ENCODE results near the gene EIPR1.

The EIPR1 gene

GRCh38 chr2:3210257-3210656 lies 167.4 kb downstream of the EIPR1 start (continued):
- TF ChIP-seq, protein P1, sequence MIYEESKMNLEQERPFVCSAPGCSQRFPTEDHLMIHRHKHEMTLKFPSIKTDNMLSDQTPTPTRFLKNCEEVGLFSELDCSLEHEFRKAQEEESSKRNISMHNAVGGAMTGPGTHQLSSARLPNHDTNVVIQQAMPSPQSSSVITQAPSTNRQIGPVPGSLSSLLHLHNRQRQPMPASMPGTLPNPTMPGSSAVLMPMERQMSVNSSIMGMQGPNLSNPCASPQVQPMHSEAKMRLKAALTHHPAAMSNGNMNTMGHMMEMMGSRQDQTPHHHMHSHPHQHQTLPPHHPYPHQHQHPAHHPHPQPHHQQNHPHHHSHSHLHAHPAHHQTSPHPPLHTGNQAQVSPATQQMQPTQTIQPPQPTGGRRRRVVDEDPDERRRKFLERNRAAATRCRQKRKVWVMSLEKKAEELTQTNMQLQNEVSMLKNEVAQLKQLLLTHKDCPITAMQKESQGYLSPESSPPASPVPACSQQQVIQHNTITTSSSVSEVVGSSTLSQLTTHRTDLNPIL (CRISPR knock-in tag; IDR thresholded peaks at IDR 0.05; ENCODE audit: low read depth), result no peak
- TF ChIP-seq TSHZ2 (CRISPR knock-in tag; IDR thresholded peaks at IDR 0.05) (no peak), TCF4 (CRISPR knock-in tag; IDR thresholded peaks at IDR 0.05; ENCODE audit: borderline replicate concordance) (no peak), ZFP3 (CRISPR knock-in tag; IDR thresholded peaks at IDR 0.05) (no peak)

GRCh38 chr2:3209258-3209657 lies 168.4 kb downstream of the EIPR1 start:
- no peak for ATAC-seq
- TF ChIP-seq SNAI2 (CRISPR knock-in tag; IDR thresholded peaks at IDR 0.05) (no peak), ZFP3 (CRISPR knock-in tag; IDR thresholded peaks at IDR 0.05) (no peak), ZNF8 (CRISPR knock-in tag; IDR thresholded peaks at IDR 0.05) (no peak), GLIS3 (CRISPR knock-in tag; IDR thresholded peaks at IDR 0.05) (no peak), TOX (CRISPR knock-in tag; IDR thresholded peaks at IDR 0.05; ENCODE audit: borderline replicate concordance) (no peak), RARB (CRISPR knock-in tag; IDR thresholded peaks at IDR 0.05) (no peak), CSRNP3 (CRISPR knock-in tag; IDR thresholded peaks at IDR 0.05) (no peak), TCF4 (CRISPR knock-in tag; IDR thresholded peaks at IDR 0.05; ENCODE audit: borderline replicate concordance) (no peak), ISL1 (CRISPR knock-in tag; IDR thresholded peaks at IDR 0.05) (no peak), ZFP30 (CRISPR knock-in tag; IDR thresholded peaks at IDR 0.05) (no peak), BACH2 (CRISPR knock-in tag; IDR thresholded peaks at IDR 0.05; ENCODE audit: borderline replicate concordance) (no peak)
- TF ChIP-seq, protein P2, sequence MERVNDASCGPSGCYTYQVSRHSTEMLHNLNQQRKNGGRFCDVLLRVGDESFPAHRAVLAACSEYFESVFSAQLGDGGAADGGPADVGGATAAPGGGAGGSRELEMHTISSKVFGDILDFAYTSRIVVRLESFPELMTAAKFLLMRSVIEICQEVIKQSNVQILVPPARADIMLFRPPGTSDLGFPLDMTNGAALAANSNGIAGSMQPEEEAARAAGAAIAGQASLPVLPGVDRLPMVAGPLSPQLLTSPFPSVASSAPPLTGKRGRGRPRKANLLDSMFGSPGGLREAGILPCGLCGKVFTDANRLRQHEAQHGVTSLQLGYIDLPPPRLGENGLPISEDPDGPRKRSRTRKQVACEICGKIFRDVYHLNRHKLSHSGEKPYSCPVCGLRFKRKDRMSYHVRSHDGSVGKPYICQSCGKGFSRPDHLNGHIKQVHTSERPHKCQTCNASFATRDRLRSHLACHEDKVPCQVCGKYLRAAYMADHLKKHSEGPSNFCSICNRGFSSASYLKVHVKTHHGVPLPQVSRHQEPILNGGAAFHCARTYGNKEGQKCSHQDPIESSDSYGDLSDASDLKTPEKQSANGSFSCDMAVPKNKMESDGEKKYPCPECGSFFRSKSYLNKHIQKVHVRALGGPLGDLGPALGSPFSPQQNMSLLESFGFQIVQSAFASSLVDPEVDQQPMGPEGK (CRISPR knock-in tag; IDR thresholded peaks at IDR 0.05; ENCODE audit: borderline replicate concordance), result no peak
- TF ChIP-seq, protein P1 (CRISPR knock-in tag; IDR thresholded peaks at IDR 0.05; ENCODE audit: low read depth), result no peak
- TF ChIP-seq, protein P3, sequence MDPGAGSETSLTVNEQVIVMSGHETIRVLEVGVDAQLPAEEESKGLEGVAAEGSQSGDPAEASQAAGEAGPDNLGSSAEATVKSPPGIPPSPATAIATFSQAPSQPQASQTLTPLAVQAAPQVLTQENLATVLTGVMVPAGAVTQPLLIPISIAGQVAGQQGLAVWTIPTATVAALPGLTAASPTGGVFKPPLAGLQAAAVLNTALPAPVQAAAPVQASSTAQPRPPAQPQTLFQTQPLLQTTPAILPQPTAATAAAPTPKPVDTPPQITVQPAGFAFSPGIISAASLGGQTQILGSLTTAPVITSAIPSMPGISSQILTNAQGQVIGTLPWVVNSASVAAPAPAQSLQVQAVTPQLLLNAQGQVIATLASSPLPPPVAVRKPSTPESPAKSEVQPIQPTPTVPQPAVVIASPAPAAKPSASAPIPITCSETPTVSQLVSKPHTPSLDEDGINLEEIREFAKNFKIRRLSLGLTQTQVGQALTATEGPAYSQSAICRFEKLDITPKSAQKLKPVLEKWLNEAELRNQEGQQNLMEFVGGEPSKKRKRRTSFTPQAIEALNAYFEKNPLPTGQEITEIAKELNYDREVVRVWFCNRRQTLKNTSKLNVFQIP (CRISPR knock-in tag; IDR thresholded peaks at IDR 0.05; ENCODE audit: borderline replicate concordance, low read depth), result no peak

DNA sequence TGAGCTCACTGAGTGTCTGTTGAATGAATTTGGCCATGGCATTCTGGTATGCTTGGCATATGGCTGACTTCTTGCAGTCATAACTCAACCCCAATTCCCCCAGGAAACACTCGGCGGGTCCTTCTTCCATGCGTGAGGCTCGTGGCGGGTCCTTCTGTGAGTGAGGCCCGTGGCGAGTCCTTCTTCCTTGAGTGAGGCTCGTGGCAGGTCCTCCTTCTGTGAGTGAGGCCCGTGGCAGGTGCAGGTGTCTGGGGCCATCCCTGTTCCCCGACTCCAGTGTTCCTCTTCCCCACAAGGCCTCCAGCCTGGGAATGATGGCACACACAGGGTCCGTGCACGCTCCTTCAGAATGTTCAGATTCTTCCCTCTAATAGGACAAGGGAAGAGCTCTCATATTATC lies 169.0 kb downstream of the EIPR1 start:
- no peak for TF ChIP-seq ZFP3 (CRISPR knock-in tag; IDR thresholded peaks at IDR 0.05)
- no peak for TF ChIP-seq ISL1 (CRISPR knock-in tag; IDR thresholded peaks at IDR 0.05)
- TF ChIP-seq ARNTL (CRISPR knock-in tag; IDR thresholded peaks at IDR 0.05; ENCODE audit: borderline replicate concordance, low read depth), result no peak
- no peak for ATAC-seq

GRCh38 chr2:3208179-3208578 lies 169.4 kb downstream of the EIPR1 start:
- no peak for ATAC-seq
- TF ChIP-seq RARB (CRISPR knock-in tag; IDR thresholded peaks at IDR 0.05) (no peak), ZC3H10 (CRISPR knock-in tag; IDR thresholded peaks at IDR 0.05) (no peak), ZNF565 (CRISPR knock-in tag; conservative IDR thresholded peaks at IDR 0.05; ENCODE audit: low read depth) (no peak), CSRNP3 (CRISPR knock-in tag; IDR thresholded peaks at IDR 0.05) (no peak)
- TF ChIP-seq, protein P2 (CRISPR knock-in tag; IDR thresholded peaks at IDR 0.05; ENCODE audit: borderline replicate concordance), result no peak
- TF ChIP-seq, protein P3 (CRISPR knock-in tag; IDR thresholded peaks at IDR 0.05; ENCODE audit: borderline replicate concordance, low read depth), result no peak
